NCI-H187 (cell line): ENCODE data around the gene PACSIN1.

Experiments used
- DNase-seq, 2 experiments: peaks; one replicate each; lab custom pipeline; 2025; lab: John Stamatoyannopoulos, UW

The PACSIN1 gene

GRCh38 chr6:34562350-34562749 is 96.5 kb downstream of the PACSIN1 start:
- DNase-seq, result no peak

- DNase-seq, result no peak
These were observed 97.1 kb downstream of the PACSIN1 start for GRCh38 chr6:34562861-34563512.

- DNase-seq, result no peak
These were observed 97.6 kb downstream of the PACSIN1 start for GRCh38 chr6:34563513-34563870.

GRCh38 chr6:34564181-34564580 is 98.3 kb downstream of the PACSIN1 start:
- DNase-seq, result no peak

GRCh38 chr6:34565722-34566137 is 99.9 kb downstream of the PACSIN1 start:
- no peak for DNase-seq

GRCh38 chr6:34566830-34567546 is 101.1 kb downstream of the PACSIN1 start:
- no peak for DNase-seq

GRCh38 chr6:34568341-34569201 is 102.7 kb downstream of the PACSIN1 start:
- DNase-seq, result no peak

GRCh38 chr6:34569361-34569973 is 103.6 kb downstream of the PACSIN1 start:
- DNase-seq, result no peak

- no peak for DNase-seq
These were observed 104.4 kb downstream of the PACSIN1 start for GRCh38 chr6:34570066-34570833.

- no peak for DNase-seq
These were observed 105.5 kb downstream of the PACSIN1 start for GRCh38 chr6:34571388-34571787.

GRCh38 chr6:34572021-34572420 is 106.1 kb downstream of the PACSIN1 start:
- DNase-seq, result no peak

GRCh38 chr6:34572585-34572984 is 106.7 kb downstream of the PACSIN1 start:
- DNase-seq, result no peak

GRCh38 chr6:34573567-34574183 is 107.8 kb downstream of the PACSIN1 start:
- no peak for DNase-seq

- no peak for DNase-seq
These were observed 108.9 kb downstream of the PACSIN1 start for GRCh38 chr6:34574647-34575293.

GRCh38 chr6:34575326-34575725 is 109.5 kb downstream of the PACSIN1 start:
- no peak for DNase-seq

GRCh38 chr6:34576286-34576955 is 110.5 kb downstream of the PACSIN1 start:
- no peak for DNase-seq

- no peak for DNase-seq
These were observed 112.8 kb downstream of the PACSIN1 start for GRCh38 chr6:34578445-34579262.

- DNase-seq, result no peak
These were observed 115.1 kb downstream of the PACSIN1 start for GRCh38 chr6:34580707-34581560.
